GM19328 (cell line): ENCODE results near the gene SMARCD2.

ENCODE experiments used
- ATAC-seq: cut with Tn5 transposase; IDR thresholded peaks from one replicate; pipeline ENCODE4 v1.9.1; 2021; ENCODE audit warnings: mild to moderate bottlenecking, moderate library complexity; ENCODE audit not compliant: unreplicated experiment

The SMARCD2 gene

GRCh38 chr17:63833026-63833740, 9.3 kb downstream of the SMARCD2 start:
- ATAC-seq, result no peak

GRCh38 chr17:63832455-63832854, 10.0 kb downstream of the SMARCD2 start:
- ATAC-seq, result no peak

- ATAC-seq, result no peak
Measured at GRCh38 chr17:63832014-63832413, 10.5 kb downstream of the SMARCD2 start.

- no peak for ATAC-seq
Measured at GRCh38 chr17:63831505-63831904, 11.0 kb downstream of the SMARCD2 start.

- ATAC-seq, result no peak
Measured at GRCh38 chr17:63830904-63831491, 11.5 kb downstream of the SMARCD2 start.

- ATAC-seq, result no peak
Measured at GRCh38 chr17:63830278-63830677, 12.2 kb downstream of the SMARCD2 start.

- ATAC-seq, result no peak
Measured at GRCh38 chr17:63828936-63829335, 13.5 kb downstream of the SMARCD2 start.

GRCh38 chr17:63827801-63828221, 14.7 kb downstream of the SMARCD2 start:
- no peak for ATAC-seq

- ATAC-seq, result peak; percentile 88
Measured at GRCh38 chr17:63827002-63827800, 15.3 kb downstream of the SMARCD2 start, which contains the start of the genes FTSJ3 and PSMC5. TSS of gene FTSJ3 (minus strand) at chr17:63827663. CDS start at chr17:63826902, 761 bp downstream. TSS of gene PSMC5 (plus strand) at chr17:63827431. CDS start at chr17:63827491, 60 bp downstream.

- no peak for ATAC-seq
Measured at GRCh38 chr17:63826468-63827001, 15.9 kb downstream of the SMARCD2 start.

GRCh38 chr17:63824362-63824761, 18.1 kb downstream of the SMARCD2 start:
- no peak for ATAC-seq

GRCh38 chr17:63823659-63824331, 18.7 kb downstream of the SMARCD2 start:
- ATAC-seq, result no peak

- ATAC-seq, result no peak
Measured at GRCh38 chr17:63822537-63822936, 19.9 kb downstream of the SMARCD2 start.

GRCh38 chr17:63821804-63822203, 20.7 kb downstream of the SMARCD2 start:
- no peak for ATAC-seq

GRCh38 chr17:63820963-63821561, 21.4 kb downstream of the SMARCD2 start:
- ATAC-seq, result no peak

- no peak for ATAC-seq
Measured at GRCh38 chr17:63819585-63820537, 22.6 kb downstream of the SMARCD2 start.

GRCh38 chr17:63819131-63819530, 23.4 kb downstream of the SMARCD2 start:
- no peak for ATAC-seq

- ATAC-seq, result no peak
Measured at GRCh38 chr17:63817736-63818385, 24.6 kb downstream of the SMARCD2 start.

GRCh38 chr17:63816669-63817068, 25.8 kb downstream of the SMARCD2 start:
- ATAC-seq, result no peak
